HepG2 (cell line): ENCODE data around the gene BFSP1. TPM values are rescaled to one million over a fixed set of nuclear protein-coding genes. Genes with fewer than 3 reads are reported as not detected.

Source experiments
- CHD4 ChIP-seq: fragments of 200-600 bp; sonication (generic); IDR thresholded peaks from 2 replicates; pipeline ENCODE4 v1.7.0; 2017; ENCODE audit warnings: mild to moderate bottlenecking, low read length, borderline replicate concordance
- FOXA1 ChIP-seq, 2 experiments: fragments of 450-650 bp in 1 of 2; sonication (generic) in 1 of 2; formaldehyde crosslinking in 1 of 2; IDR thresholded peaks; 2 replicates each; pipeline versions ENCODE4 v1.4.0 to v1.6.1; 2016 to 2020; ENCODE audit warnings: missing genetic modification reagents in 1 of 2
- HES4 ChIP-seq: sonication (generic); formaldehyde crosslinking; IDR thresholded peaks from 2 replicates; pipeline ENCODE4 v1.9.0; 2021; ENCODE audit warnings: mild to moderate bottlenecking, missing genetic modification reagents, borderline replicate concordance
- RBFOX2 ChIP-seq: fragments of 200-400 bp; formaldehyde crosslinking; IDR thresholded peaks from 2 replicates; pipeline ENCODE4 v1.6.1; 2017; ENCODE audit warnings: low read depth, mild to moderate bottlenecking, low read length
- TCF7L2 ChIP-seq: IDR thresholded peaks from 2 replicates; pipeline ENCODE4 v1.6.1; 2011; ENCODE audit warnings: mild to moderate bottlenecking, low read depth, low read length, moderate library complexity
- ZNF225 ChIP-seq: sonication (generic); formaldehyde crosslinking; IDR thresholded peaks from 2 replicates; pipeline ENCODE4 v1.4.0; 2020; ENCODE audit warnings: mild to moderate bottlenecking, missing genetic modification reagents
- ZNF460 ChIP-seq: sonication (generic); formaldehyde crosslinking; IDR thresholded peaks from 2 replicates; pipeline ENCODE4 v1.5.1; 2020; ENCODE audit warnings: missing genetic modification reagents, mild to moderate bottlenecking, borderline replicate concordance
- ZNF468 ChIP-seq: sonication (generic); formaldehyde crosslinking; IDR thresholded peaks from 2 replicates; pipeline ENCODE4 v1.8.0; 2022; ENCODE audit warnings: mild to moderate bottlenecking, moderate library complexity, missing genetic modification reagents
- ZNF556 ChIP-seq: sonication (generic); formaldehyde crosslinking; IDR thresholded peaks from 2 replicates; pipeline ENCODE4 v1.4.0; 2020; ENCODE audit warnings: mild to moderate bottlenecking, missing genetic modification reagents, borderline replicate concordance
- ZNF724P ChIP-seq: sonication (generic); formaldehyde crosslinking; IDR thresholded peaks from 2 replicates; pipeline ENCODE4 v1.8.0; 2022; ENCODE audit warnings: missing genetic modification reagents, borderline replicate concordance
- polyA plus RNA-seq, 8 experiments: library from polyadenylated mRNA; depleted of rRNA in 3 of 8; stranded (reverse) in 7 of 8; unstranded in 1 of 8; fragments of >200 nt; fragmentation: Illumina TruSeq in 4 of 8; extraction: Trizol in 4 of 8; gene quantifications; 2 replicates each; pipeline versions ENCODE4 v1.2.1 to v1.2.3, GENCODE V29; 2011 to 2016; ENCODE audit warnings: low read depth in 4 of 8, missing spikeins in 1 of 8, mixed read lengths in 1 of 8; ENCODE audit not compliant: insufficient read depth in 1 of 8
- total RNA-seq, 5 experiments: library from RNA; depleted of rRNA; stranded (reverse); fragments of >200 nt; fragmentation: Illumina TruSeq; extraction: Trizol; gene quantifications; 2 replicates each; pipeline ENCODE4 v1.2.3, GENCODE V29; 2016; ENCODE audit warnings: low read depth in 1 of 5
- TF ChIP-seq, protein P1 (sequence below): sonication (generic); formaldehyde crosslinking; IDR thresholded peaks from 2 replicates; pipeline ENCODE4 v1.8.0; 2022; ENCODE audit warnings: mild to moderate bottlenecking, missing genetic modification reagents, moderate library complexity
- TF ChIP-seq, protein P2 (sequence below): sonication (generic); formaldehyde crosslinking; IDR thresholded peaks from 2 replicates; pipeline ENCODE4 v1.5.0; 2020; ENCODE audit warnings: missing genetic modification reagents
- TF ChIP-seq, protein P3 (sequence below): sonication (generic); formaldehyde crosslinking; IDR thresholded peaks from 2 replicates; pipeline ENCODE4 v1.5.0; 2020; ENCODE audit warnings: mild to moderate bottlenecking, missing genetic modification reagents
- TF ChIP-seq, protein P4 (sequence below): sonication (generic); formaldehyde crosslinking; IDR thresholded peaks from 2 replicates; pipeline ENCODE4 v1.4.0; 2020; ENCODE audit warnings: missing genetic modification reagents, borderline replicate concordance
- TF ChIP-seq, protein P5 (sequence below): sonication (generic); formaldehyde crosslinking; IDR thresholded peaks from 2 replicates; pipeline ENCODE4 v1.5.1; 2020; ENCODE audit warnings: mild to moderate bottlenecking, missing genetic modification reagents, borderline replicate concordance

Gene BFSP1
- total and polyA plus RNA-seq, 2 of the 13 experiments (the other 11 are each of a cell fraction or from before 2014, with no cell fraction given) = 0.22 to 0.26 TPM

DNA sequence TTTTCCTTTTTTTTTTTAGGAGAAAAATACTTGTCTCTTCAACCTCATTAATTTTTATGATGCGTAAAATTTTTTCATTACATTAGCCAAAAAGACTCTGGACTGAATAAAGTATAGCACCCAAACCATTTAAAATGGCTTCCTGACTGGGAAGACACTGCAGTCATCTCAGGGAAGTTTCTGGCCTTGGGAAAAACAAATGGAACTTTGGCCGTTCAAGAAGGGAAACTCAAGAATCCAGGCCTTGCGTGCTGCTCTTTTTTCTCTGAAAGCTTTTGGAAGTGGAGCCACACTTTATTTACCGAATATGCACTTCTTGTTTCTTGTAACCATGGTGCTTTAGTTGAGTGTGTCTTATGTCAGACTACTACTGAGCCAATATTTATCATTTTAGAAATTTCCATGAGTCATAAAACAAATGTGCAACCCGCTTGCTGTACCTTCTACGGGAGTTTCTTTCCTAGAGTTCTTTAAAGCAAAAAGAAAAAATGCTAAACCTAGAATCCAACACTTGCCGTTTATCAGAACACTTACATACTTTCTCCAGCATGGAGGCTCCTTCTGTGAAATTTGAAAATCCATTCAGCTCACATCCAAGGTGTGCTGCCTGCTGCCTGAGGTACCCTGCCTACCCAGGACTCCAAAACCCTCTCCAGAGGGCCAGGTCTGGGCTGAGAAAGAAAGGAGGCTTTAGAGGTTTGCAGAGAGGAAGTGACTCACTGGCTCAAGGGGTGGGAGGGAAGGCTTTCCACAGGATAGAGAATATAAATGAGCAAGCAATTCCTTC is 27.2 kb upstream of the BFSP1 start (continued):
- TF ChIP-seq, protein P1, sequence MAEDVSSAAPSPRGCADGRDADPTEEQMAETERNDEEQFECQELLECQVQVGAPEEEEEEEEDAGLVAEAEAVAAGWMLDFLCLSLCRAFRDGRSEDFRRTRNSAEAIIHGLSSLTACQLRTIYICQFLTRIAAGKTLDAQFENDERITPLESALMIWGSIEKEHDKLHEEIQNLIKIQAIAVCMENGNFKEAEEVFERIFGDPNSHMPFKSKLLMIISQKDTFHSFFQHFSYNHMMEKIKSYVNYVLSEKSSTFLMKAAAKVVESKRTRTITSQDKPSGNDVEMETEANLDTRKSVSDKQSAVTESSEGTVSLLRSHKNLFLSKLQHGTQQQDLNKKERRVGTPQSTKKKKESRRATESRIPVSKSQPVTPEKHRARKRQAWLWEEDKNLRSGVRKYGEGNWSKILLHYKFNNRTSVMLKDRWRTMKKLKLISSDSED (CRISPR knock-in tag) = no peak
- no peak for TF ChIP-seq CHD4
- peak; percentile 52 for TF ChIP-seq RBFOX2
- TF ChIP-seq ZNF556 (CRISPR knock-in tag) = no peak
- TF ChIP-seq TCF7L2 = no peak
- TF ChIP-seq, protein P2, sequence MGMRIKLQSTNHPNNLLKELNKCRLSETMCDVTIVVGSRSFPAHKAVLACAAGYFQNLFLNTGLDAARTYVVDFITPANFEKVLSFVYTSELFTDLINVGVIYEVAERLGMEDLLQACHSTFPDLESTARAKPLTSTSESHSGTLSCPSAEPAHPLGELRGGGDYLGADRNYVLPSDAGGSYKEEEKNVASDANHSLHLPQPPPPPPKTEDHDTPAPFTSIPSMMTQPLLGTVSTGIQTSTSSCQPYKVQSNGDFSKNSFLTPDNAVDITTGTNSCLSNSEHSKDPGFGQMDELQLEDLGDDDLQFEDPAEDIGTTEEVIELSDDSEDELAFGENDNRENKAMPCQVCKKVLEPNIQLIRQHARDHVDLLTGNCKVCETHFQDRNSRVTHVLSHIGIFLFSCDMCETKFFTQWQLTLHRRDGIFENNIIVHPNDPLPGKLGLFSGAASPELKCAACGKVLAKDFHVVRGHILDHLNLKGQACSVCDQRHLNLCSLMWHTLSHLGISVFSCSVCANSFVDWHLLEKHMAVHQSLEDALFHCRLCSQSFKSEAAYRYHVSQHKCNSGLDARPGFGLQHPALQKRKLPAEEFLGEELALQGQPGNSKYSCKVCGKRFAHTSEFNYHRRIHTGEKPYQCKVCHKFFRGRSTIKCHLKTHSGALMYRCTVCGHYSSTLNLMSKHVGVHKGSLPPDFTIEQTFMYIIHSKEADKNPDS (CRISPR knock-in tag) = no peak
- TF ChIP-seq, protein P3, sequence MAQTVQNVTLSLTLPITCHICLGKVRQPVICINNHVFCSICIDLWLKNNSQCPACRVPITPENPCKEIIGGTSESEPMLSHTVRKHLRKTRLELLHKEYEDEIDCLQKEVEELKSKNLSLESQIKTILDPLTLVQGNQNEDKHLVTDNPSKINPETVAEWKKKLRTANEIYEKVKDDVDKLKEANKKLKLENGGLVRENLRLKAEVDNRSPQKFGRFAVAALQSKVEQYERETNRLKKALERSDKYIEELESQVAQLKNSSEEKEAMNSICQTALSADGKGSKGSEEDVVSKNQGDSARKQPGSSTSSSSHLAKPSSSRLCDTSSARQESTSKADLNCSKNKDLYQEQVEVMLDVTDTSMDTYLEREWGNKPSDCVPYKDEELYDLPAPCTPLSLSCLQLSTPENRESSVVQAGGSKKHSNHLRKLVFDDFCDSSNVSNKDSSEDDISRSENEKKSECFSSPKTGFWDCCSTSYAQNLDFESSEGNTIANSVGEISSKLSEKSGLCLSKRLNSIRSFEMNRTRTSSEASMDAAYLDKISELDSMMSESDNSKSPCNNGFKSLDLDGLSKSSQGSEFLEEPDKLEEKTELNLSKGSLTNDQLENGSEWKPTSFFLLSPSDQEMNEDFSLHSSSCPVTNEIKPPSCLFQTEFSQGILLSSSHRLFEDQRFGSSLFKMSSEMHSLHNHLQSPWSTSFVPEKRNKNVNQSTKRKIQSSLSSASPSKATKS (CRISPR knock-in tag) = no peak
- TF ChIP-seq ZNF460 = no peak
- TF ChIP-seq ZNF468 (CRISPR knock-in tag) = no peak
- TF ChIP-seq, protein P4, sequence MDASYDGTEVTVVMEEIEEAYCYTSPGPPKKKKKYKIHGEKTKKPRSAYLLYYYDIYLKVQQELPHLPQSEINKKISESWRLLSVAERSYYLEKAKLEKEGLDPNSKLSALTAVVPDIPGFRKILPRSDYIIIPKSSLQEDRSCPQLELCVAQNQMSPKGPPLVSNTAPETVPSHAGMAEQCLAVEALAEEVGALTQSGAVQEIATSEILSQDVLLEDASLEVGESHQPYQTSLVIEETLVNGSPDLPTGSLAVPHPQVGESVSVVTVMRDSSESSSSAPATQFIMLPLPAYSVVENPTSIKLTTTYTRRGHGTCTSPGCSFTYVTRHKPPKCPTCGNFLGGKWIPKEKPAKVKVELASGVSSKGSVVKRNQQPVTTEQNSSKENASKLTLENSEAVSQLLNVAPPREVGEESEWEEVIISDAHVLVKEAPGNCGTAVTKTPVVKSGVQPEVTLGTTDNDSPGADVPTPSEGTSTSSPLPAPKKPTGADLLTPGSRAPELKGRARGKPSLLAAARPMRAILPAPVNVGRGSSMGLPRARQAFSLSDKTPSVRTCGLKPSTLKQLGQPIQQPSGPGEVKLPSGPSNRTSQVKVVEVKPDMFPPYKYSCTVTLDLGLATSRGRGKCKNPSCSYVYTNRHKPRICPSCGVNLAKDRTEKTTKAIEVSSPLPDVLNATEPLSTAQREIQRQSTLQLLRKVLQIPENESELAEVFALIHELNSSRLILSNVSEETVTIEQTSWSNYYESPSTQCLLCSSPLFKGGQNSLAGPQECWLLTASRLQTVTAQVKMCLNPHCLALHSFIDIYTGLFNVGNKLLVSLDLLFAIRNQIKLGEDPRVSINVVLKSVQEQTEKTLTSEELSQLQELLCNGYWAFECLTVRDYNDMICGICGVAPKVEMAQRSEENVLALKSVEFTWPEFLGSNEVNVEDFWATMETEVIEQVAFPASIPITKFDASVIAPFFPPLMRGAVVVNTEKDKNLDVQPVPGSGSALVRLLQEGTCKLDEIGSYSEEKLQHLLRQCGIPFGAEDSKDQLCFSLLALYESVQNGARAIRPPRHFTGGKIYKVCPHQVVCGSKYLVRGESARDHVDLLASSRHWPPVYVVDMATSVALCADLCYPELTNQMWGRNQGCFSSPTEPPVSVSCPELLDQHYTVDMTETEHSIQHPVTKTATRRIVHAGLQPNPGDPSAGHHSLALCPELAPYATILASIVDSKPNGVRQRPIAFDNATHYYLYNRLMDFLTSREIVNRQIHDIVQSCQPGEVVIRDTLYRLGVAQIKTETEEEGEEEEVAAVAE (CRISPR knock-in tag) = 0 out of 2 replicates have a peak, but pooled peaks have one; percentile 35
- TF ChIP-seq FOXA1 (IDR thresholded peaks at IDR 0.05) = no peak
- peak; percentile 37; the same call in 1 of the 2 replicates for TF ChIP-seq FOXA1 (CRISPR knock-in tag; IDR thresholded peaks at IDR 0.05)
- TF ChIP-seq HES4 (CRISPR knock-in tag) = no peak
- no peak for TF ChIP-seq ZNF225 (CRISPR knock-in tag)
- no peak for TF ChIP-seq ZNF724P (CRISPR knock-in tag)
- TF ChIP-seq, protein P5, sequence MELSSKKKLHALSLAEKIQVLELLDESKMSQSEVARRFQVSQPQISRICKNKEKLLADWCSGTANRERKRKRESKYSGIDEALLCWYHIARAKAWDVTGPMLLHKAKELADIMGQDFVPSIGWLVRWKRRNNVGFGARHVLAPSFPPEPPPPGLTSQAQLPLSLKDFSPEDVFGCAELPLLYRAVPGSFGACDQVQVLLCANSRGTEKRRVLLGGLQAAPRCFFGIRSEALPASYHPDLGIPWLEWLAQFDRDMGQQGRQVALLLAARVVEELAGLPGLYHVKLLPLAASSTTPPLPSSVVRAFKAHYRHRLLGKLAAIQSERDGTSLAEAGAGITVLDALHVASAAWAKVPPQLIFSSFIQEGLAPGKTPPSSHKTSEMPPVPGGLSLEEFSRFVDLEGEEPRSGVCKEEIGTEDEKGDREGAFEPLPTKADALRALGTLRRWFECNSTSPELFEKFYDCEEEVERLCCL (CRISPR knock-in tag) = no peak
